OCI-M1 (cell line): ENCODE results near the gene DDO.
A peak's percentile ranks its signal among the peaks of the same experiment; 100 is the strongest.

Experiments
- DNase-seq: peaks from one replicate; lab custom pipeline; 2025; lab: John Stamatoyannopoulos, UW

Gene DDO, protein sequence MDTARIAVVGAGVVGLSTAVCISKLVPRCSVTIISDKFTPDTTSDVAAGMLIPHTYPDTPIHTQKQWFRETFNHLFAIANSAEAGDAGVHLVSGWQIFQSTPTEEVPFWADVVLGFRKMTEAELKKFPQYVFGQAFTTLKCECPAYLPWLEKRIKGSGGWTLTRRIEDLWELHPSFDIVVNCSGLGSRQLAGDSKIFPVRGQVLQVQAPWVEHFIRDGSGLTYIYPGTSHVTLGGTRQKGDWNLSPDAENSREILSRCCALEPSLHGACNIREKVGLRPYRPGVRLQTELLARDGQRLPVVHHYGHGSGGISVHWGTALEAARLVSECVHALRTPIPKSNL

DNA sequence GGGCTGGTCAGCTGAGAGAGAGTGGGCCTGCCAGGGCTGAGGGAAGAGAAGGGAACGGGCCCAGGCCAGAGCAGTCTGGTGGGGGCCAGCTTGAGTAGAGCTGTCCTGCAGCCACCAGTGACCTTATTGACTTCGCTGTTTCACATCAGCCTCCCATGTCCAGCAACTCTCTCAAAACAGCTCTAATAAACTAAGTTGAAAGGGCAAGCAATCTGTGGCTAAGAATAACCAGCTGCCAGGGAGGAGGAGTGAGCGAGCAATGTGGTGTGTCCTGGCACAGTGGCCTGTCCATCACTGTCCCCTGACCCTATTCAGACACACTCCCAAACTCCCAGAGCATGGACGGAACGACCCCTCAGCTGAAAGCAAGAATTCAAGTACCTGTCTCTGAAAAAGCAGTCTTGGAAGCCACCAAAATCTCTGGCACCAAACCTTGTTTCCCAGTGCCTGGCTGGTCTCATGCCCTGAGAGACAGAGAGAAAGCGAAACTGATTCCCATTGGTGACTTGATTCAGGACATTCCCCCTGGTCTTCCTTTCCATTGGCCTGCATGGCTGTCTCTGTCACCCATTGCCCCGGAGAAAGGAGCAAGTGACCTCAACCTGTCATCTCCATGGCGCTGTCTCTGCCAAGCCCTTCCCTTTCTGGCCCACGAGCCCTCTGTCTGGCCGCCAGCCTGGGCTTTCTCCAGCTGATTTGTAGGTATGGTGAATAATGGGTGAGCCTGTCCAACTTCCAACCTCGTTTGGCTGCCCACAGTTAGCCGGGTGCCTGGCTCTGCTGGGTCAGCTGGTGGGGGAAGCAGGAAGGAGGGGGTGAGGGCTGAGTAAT lies at the start of gene DDO:
Gene DDO (minus strand): TSS at position 490 of the 831 bp plus-strand sequence. CDS start 2,113 bp downstream, outside the sequence.
- peak; percentile 92 for DNase-seq

DNA sequence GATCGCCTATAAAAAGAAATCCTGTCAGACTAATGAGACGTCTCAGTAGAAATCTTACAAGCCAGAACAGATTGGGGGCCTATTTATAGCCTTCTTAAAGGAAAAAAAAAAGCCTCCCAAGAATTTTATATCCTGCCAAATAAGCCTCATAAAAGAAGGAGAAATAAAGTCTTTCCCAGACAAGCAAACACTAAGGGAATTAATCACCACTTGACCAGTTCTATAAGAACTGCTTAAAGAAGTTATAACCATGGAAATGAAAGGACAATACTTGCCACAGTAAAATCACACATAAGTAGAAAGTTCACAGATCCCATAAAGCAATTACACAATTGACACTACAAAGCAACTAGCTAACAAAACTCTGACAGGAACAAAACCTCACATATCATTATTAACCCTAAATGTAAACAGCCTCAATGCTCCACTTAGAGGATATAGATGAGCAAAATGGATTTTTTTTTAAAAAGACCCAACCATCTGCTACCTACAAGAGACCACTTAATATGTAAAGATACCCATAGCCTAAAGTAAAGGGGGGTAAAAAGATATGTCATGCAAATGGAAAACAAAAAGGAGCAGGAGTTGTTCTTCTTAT lies 47.6 kb upstream of the DDO start:
- no peak for DNase-seq

DNA sequence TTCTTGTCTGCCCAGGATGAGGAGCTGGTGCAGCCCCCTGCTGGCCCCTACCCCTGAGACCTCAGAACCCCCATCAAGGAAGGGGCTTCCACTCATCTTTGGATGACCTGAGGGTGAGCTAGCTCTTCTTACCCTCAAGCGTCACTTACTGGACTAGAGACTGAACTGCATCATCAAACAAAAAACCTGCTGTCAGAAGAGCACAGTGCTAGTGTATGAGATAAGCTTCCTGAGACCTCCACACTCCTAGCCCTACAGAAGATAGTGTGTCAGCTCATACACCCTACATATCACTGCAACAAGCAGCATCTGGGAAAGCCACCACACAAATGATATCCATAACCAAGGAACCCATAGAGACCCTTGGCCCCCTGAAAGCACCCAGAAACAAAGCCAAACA lies 46.0 kb upstream of the DDO start:
- DNase-seq = no peak

DNA sequence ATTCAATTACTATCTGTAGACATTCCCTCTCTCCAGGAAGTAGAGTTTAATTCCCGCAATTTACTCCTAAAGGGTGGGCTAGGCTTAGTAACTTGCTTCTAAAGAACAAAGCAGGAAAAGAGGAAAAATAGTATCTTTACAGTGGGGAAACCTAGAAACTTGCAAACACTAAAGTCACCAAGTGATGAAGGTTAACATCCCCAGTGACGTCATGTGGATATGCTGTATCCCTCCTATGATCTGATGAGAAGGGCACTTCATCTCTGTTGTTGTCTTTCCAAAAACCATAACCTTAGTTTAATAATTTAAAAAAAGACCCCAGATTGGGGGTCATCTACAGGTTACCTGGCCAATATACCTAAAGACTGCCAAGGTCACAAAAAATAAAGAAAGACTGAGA lies 43.8 kb upstream of the DDO start:
- DNase-seq = no peak

DNA sequence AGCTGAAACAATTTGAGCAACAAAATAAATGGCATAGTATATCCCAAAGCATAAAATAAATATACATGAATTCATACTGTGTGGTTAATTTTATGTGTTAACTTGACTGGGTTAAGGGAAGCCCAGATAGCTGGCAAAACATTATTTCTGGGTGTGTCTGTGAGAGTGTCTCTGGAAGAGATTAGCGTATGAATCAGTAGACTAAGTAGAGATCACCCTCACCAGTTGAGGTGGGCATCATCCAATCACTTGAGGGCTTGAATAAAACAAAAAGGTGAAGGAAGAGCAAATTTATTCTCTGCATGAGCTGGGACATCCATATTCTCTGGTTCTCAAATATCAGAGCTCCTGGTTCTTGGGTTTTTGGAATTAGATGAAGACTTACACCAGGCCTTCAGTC lies 43.1 kb upstream of the DDO start:
- no peak for DNase-seq

DNA sequence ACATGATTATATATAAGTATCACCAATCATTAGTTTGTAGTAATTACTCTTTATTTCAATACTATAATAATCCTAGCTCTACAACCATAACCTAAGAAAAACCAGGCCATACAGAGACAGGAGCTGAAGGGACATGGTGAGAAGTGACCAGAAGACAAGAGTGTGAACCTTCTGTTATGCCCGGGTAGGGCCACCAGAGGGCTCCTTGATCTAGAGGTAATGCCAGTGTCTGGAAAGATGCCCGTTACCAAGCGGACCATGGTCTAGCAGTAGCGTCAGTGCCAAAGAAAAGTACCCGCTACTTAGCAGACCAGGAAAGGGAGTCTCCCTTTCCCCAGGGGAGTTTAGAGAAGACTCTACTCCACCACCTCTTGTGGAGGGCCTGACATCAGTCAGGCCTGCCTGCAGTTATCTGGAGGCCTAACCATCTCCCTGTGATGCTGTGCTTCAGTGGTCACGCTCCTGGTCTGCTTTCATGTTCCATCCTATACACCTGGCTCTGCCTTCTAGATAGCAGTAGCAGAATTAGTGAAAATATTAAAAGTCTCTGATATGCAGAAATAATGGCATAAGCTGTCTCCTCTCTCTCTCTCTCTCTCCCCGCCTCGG lies 42.3 kb upstream of the DDO start:
- DNase-seq = peak; percentile 60

DNA sequence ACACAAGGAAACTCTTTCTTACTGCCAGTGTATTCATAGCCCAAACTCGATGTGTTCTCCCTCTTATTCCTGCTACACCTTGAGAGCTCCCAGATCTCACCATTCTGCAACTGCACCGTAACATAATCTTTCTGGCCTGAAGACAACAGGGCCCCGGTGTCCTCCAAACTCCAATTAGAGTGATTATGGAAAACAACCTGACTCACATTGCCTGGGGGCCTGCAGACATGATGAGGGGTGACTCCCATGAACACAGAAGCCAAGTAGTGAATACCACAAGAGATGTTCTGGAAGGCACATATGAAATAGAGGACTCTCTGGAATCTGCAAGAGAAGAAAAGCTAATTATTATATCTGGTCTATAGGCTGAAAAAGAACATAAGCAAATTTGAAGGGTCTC lies 41.3 kb upstream of the DDO start:
- no peak for DNase-seq

DNA sequence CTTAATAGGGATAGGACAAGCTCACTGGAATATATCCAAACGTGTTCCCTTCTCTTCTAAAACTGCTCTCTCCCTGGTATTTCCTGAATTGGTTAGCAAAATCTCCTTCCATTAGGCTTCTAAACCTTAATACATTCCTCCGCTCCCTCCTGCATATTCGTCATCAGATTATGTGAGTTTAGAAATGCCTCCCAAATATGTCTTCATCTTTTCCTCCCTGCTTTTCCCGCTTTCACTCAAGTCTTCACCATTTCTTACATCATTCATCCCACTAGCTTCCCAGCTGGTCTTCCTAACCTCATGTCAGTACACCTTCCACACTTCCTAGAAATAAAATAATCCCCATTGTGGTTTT lies 34.1 kb upstream of the DDO start:
- no peak for DNase-seq

DNA sequence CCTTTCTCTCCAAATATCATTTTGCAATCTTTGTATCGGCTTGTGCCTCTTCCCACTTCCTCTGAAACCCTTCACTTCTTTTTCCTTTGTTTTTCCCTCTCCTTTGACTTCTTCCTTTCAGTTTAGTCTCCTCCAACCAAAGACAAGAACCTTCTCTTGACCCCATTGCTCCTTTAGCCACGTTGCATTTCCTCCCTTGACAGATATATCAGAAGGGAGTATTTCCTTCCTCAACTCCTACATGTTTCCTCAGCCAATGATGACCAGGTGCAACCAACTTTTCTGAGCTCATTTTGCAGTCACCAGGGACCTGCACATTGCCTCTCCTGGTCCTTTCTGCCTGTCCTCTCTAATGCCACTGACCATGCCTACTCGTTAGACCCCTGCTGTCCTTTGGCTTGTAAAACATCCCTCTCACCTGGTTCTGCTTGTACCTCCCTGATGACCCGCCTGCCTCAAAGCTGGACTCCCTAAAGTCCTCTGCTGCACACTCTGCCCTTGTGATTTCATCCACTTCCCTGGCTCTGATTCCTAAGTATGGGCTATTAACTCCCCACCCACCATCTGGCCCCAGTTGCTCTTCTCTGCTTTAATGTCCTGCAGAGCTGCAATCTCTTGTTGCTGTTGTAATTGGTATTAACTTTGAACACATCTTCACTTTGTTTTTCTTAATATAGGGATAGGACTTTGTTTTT lies 33.6 kb upstream of the DDO start:
- DNase-seq = no peak

DNA sequence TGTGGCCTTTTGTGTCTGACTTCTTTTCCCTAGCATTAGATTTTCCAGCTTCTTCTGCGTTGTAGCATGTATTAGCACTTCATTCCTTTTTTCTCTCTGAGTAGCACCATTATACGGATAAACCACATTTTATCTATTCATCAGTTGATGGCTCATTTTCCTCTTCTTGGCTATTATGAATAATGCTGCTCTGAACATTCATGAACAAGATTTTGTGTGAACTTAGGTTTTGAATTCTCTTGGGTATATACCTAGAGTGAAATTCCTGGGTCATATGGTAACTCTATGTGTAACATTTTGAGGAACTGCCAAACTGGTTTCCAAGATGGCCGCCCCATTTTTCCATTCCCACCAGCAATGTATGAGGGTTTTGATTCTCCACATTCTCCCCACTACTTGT lies 32.4 kb upstream of the DDO start:
- DNase-seq = no peak

DNA sequence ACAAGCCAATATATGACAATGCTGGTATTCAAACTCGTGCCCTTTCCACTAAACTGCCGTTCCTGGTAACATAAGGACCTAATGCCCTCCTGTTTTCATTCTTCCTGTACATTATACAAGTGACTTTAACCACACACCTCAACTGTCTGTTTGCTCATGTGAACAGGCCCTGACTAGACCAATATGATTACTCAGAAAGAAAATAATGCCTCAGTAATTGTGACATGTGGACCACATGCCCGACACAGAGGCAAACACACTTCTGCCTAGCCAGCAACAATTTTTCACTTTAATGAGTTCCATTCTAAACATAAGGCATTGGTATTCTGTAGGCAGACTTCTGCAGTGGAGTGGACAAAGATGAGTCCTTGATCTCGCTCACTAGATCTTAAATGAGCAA lies 31.0 kb upstream of the DDO start:
- DNase-seq = no peak

DNA sequence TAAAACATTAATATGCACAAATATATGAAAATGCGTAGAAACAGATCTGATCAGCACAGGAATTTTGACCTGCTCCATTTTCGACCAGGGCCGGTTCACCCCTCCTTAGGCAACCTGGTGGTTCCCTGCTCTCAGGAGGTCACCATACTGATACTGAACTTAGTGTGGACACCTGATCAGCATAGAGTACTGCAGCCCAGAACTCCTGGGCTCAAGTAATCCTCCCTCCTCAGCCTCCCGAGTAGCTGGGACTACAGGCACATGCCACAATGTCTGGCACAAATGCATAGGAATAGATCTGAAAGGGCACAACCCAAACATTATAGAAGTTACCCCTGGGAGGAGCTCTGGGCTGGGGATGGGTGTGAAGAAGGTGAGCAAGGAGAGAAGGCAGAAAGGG lies 24.7 kb upstream of the DDO start:
- no peak for DNase-seq

DNA sequence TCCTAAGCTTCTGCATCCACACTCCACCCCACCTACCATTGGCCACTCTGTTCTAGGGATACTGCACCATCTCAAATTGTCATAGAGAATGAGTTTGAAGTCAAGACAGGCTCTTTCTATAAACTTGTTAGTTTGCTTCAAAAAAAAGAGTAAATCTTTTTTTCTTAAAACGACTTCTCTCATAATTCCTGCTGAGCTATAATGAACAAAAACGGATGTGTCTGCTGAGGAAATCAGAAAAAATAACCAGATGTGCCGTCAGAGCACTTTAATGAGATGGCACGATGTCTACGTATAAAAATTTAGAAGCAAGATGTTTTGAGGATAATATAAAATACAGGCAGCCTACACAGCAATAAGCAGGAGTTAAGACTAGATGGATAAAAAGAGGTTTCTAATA lies 24.0 kb upstream of the DDO start:
- DNase-seq = no peak

DNA sequence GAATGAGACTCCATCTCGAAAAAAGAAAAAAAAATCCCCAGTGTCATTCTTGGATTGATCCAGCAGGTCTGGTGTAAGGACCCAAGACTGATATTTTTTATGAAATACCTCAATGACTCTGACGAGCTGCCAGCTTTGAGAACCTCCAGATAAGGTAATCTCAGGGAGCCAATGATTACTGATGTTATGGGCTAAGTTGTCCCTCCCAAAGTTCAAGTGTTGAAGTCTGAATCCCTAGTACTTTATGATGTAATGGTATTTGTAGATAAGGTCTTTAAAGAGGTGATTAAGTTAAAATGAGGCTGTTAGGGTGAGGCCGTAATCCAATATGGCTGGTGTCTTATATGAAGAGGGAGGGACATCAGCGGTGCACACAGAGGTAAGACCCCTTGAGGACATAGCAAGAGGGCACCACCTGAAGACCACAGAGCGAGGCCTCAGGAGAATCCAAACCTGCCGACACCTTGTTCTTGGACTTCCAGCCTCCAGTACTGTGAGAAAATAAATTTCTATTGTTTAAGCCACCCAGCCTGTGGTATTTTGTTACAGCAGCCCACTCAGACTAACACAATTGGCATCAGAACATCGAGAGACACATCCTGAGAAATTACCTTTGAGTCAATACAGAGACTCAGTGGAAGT lies 19.7 kb upstream of the DDO start:
- no peak for DNase-seq

DNA sequence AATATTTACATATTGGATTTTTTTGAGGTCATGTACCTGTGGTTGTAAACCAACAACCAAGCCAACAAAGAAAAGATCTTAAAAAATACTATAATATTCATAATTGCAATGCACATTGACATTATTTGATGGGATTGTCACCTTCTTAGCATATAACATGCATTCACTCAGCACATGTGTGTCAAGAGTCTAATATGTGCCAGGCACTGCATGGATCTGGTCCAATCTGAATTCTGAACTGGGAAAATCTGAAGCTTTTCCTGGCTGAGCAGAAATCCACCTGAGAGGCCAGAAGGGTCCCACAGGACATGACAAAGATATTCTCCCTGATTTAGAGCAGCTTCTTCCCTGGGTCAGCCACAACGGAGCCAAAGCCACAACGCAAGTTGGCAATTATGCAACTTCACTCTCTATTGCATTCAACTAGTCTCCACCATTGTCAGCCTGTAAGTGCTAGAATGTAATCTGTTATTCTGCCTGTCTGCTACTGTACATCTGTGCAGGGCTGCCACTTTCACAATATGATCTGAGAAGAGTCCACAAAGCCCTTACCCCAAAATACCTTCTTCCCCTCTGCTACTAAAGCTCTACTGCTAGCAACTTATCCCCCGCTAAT lies 17.0 kb upstream of the DDO start:
- DNase-seq = peak; percentile 68

DNA sequence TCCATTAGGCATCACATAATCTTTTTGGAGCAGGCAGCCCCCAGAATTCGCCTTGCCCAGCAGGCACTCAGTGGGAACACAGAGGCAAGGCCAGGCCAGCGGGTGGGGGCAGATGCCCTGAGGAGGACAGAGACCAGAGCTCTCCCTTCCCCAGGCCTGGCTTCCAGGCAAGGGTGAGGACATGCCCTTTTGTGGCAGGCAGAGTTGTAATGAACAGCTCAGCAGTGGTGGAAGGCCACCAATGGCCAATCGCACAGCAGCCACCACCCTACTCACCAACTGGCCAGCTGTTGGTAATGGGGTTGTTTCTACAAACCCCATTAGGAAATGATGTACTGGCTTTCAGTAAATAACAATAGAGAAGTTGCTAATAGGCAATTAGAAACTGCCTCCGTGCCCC lies 15.4 kb upstream of the DDO start:
- DNase-seq = no peak

DNA sequence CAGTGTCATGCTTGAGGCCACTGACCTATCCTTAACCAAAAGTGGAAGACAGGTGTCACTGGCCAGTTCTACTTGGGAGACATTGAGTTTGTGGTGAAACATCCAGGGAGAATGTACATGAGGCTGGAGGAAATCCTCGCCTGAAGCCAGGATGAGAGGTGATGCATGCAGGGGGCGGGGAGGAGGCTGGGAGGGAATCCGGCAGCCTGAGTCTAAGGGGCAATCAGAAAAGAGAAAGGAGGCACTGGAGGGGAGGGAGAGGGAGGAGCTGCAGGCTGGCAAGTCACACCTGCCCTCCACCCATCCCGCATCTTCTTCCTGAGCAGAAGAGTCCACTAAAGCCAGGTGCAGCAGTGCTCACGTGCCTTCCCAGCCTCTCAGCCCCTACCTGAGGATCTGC lies 14.9 kb upstream of the DDO start:
- DNase-seq = no peak

DNA sequence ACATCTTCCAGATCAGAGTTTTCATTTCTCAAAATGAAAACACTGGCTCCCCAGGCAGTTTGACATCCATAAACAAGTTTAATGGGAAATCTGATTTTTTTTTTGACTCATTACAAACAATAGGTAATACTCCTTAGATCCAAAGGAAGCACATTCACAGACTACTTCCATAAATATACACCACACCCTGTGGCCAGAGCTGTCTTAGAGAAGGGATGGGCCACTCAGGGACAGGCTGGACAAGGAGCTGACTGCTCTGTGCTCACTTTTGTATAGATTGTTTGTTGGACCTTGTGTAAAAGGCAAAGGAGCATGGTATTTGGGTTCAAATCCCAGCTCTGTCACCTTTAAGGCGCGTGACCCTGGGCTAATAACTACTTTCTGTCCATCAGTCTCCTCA lies 12.8 kb upstream of the DDO start:
- DNase-seq = no peak

DNA sequence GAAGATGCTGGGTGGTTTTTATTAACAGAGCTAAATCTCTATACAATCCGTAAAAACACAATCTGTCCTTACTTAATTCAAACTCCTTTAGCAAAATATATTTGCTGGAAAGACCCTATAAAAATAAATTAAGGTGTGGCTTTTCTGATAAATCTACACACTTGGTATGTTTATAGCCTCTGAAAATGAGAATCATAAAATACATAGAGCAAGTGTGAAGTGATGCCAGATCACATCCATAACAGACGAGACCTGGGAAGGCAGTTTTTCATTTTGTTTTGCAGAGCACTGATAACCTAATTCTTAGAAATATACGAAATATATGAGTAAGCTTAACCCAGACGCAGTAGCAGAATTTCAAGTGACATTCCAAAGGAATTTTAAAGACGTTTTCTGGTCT lies 10.4 kb upstream of the DDO start:
- DNase-seq = peak; percentile 38

DNA sequence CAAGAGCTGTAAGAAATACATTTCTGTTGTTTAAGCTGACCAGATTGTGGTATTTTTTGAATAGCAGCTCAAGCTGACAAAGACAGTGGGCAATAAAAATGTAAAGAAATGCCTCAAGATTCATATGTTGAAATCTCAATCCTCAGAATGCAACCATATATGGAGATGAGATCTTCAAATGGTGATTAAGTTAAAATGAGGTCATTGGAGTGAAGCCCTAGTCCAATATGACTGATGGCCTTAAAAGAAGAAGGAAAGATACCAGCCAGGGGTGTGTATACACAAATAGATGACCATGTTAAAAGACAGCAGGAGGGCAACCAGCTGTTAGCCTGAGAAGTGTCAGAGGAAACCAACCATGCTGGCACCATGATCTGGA lies 7.1 kb upstream of the DDO start:
- DNase-seq = peak; percentile 72

DNA sequence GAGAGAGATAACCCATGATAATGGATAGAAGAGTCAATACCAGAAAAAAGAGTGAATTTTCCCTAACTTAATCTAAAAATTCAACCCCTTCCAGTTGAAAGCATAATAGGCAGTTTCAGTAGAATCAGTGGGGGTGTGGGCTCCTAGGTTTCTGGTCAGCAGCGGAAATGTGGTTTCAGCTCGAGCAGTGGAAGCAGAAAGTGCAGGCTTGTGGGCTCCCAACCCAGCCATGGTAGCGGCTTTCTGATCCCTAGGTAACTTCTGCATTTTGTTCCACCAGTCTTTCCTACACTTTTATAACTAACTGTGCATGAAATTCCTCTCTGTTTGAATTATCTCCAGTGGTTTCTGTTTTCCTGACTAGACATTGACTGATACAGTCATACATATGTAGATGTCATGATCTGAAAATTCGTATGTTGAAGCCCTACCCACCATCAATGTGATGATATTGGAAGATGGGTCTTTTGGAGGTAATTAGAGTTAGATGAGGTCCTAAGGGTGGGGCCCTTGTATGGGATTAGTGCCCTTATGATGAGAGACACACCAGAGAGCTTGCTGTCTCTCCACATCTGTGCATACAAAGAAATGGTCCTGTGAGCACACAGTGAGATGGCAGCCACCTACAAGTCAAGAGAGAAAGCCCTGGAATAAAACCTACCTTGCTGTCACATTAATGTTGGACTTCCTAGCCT lies 6.5 kb upstream of the DDO start:
- DNase-seq = peak; percentile 60
